ENCODE data around the gene CBL.

Gene CBL

DNA sequence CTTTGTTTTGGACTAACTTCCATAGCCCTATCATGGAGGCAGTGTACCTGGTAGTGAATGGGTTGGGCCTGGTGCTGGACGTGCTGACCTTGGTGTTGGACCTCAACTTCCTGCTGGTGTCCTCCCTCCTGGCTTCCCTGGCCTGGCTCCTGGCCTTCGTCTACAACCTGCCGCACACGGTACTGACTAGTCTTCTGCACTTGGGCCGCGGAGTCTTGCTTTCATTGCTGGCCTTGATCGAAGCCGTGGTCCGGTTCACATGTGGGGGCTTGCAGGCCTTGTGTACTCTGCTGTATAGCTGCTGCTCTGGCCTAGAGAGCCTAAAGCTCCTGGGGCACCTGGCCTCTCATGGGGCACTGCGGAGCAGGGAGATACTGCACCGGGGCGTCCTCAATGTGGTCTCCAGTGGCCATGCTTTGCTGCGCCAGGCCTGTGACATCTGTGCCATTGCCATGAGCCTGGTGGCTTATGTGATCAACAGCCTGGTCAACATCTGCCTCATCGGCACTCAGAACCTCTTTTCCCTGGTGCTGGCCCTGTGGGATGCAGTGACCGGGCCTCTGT lies 129.0 kb downstream of the CBL start:
- no peak for DNase-seq

GRCh38 chr11:119335655-119336543 lies 129.8 kb downstream of the CBL start:
- no peak for DNase-seq

DNA sequence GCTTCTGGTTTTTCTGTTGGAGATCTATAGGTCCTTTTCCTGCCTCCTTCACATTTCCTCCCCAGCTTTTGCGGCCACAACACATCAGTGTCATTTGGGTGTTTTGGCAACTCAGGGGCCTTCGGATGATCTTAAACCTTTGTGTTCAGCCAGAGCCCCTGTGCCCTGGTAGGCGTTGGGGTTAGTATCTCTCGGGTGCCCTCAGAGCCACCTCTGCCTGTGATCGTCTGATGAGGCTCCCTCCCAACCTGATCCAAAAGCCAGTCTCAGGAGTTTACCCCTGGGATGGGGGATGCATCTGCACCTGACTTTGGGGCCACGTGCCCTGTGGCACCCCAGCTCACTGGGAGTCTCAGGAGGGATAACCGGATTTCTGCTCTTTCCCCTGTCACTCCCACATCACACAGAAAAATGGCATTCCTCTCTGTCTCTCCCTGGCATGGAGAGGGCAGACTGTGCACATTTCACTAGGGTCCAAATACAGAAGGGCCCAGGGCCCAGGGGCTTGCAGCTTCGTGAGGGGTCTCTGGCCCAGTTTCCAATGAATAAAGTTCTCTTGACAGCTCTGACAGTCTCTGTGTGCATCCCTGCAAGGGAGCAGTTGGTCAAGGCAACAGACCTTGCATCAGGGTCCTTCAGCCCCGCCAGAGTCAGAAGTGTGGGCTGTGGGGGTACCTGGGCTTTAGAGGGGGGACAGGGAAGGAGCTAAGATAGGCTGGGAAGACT lies 130.8 kb downstream of the CBL start:
- no peak for DNase-seq

- no peak for DNase-seq
These were observed 131.6 kb downstream of the CBL start for GRCh38 chr11:119337581-119338317.

DNA sequence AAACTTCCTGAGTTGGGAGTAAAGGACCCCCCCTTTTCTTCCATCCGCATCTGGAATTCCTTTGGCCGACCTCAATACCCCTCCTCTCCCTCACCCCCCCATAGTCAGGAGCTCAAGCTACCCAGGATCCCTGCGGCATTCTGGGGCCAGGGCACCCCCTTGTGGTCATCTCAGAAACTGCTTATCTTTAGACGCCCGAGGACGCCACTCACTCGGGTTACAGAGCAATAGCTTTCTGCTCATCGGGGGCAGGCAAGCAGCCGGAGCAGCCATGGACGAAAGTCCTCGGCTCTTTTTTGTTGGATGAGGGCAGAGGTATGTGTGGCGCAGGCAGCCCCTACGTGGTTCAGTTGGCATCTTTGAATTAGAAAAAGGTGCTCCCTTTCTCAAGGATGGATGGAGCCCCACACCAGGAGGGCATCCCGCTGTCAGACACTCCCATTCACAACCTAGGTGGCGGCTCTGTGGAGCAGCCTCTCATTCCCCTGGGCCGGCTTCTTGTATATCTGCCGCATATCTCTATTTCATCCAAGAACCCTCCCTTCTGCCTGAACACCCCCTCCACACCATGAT lies 132.3 kb downstream of the CBL start:
- DNase-seq, result peak; percentile 69

GRCh38 chr11:119338965-119339588 lies 132.9 kb downstream of the CBL start:
- DNase-seq, result no peak

GRCh38 chr11:119339589-119340334 lies 133.6 kb downstream of the CBL start:
- no peak for DNase-seq

- DNase-seq, result no peak
These were observed 134.4 kb downstream of the CBL start, which contains the start of gene C1QTNF5 for GRCh38 chr11:119340335-119341221. Gene C1QTNF5, minus strand, starts transcription at chr11:119340883. Its CDS starts 486 bp downstream, at chr11:119340397.

DNA sequence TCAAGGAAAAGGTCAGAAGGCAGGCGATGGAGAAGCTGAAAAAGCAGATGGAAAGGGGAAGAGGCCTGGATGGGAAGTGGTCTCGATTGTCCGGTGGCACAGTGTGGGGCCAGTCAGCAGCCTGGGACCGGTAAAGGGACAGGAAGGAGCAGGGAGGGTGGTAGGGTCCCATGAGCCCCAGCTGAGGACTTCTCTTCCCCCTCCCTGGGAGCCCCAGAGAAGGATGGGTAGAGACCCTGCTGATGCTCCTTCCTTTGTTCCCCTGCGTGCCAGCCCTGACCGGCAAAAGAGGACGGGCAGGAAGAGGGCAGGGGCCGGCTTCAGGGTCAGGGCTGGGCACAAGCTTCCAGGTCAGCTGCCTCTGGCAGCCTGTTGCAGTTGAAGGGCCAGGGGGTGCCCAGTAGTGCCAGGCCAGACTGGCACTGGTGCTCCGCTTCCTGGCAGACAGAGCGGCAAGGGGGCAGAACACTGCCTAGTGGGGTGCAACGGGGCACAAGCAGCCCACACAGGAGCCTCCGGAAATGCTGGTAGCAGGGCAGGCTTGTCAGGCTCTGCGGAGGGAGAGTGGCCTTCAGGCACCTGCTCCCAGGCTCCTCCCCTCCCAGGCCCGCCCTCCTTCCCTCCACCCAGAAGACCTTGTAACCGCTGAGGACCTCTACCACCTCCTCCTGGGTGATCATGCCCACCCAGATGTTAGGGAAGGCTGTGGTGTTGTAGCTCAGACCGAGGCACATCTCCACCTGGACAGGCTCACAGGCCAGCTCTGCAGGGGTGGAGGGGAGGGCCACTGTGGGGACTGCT lies 135.3 kb downstream of the CBL start:
- no peak for DNase-seq

DNA sequence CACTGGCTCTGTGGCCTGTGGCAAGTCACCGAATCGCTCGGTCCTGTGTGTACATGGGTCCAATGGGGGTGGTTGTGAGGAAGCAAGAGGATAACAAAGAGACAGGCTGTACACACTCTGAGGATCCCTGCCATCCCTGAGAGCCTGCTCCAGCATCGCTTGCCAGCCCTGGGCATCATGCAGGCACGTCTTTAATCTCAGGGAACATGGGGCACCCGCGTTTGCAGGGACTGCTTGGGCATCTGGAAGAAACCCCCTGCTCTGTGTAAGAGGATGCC lies 135.8 kb downstream of the CBL start:
- no peak for DNase-seq

DNA sequence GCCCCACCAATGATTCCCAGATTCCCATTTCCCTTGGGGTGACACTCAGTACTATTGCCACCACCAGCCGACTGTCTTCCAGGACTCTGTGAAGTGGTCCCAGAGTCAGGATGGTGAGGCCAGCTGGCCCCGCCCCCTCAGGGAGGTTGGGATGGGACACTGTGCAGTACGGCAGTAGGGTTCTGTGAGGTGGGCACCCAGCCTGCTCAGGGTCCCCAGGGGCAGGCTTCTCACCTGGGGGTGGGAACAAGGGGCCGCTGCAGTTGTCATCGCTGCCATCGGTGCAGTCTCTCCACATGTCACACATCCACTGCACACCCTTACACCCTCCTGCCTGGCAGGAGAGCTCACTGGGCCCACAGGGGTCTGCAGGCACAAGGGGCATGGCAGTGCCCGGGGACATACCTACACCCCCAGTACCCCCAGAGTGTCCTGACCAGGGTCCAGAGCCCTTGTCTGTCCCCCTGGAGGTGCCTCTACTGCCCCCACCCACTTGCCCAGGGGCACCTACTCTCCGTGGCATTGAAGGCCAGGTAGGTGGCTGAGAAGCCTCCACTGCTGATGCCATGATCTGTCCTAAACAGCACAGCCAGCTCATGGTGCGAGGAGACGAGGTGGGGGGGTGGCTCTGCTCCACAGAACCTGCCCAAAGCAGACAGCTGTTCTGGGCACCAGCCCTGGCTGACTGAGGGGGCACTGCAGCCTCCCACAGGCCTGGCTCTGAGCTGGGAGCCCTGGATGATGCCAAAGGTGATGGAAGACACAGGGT lies 136.4 kb downstream of the CBL start:
- no peak for DNase-seq

GRCh38 chr11:119343726-119344125 lies 137.6 kb downstream of the CBL start:
- DNase-seq, result no peak

DNA sequence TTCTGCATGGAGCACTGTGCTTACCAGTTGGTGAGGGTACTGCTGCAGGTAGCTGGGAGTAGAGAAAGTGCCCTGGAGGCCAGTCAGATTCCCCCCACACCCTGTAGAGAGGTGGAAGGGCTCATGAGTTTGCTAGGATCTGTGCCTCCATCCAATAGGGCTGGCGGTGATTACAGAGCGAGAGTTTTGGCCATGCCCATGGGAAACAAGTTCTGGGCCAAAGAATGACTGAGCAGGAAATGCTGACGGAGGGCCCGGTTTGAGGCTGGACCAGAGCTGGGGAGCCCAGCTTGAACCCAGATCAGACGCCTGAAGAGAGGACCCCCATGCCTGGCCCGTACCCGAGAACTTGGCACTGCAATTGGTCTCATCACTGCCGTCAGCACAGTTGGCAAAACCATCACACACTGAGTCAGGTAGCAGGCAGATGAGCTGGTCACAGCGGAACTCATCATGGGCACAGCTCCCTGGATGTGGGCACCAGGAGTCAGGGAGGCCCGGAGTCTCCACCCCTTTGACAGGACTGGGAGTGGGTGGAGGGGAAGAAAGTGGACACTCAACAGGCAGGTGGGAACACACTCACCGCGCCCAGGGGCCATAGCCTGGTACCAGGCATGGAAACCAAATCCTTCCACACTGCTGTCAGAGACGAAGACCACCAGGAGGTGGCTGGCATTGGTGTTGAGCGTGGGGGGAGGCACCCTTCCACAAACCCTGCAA lies 138.3 kb downstream of the CBL start:
- DNase-seq, result no peak

DNA sequence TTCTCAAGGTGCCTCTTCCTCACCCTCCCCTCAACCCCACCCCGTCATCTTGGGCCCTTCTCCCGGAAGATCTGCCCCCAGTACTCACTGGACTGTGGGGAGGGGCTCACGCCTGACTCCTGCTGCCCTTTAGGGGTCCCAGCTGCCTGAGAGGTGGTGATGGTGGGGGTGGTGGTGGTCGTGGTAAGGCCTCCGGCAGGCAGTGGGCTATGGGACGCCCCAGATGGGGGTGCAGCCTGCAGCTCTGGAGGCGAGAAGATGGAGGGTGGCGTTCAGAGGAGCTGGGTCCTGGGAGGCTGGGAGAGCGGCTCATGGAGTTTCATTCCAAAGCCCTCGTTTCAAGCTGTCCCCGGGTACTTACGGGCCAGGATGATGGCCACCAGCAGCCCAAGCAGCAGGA lies 139.5 kb downstream of the CBL start:
- DNase-seq, result no peak

DNA sequence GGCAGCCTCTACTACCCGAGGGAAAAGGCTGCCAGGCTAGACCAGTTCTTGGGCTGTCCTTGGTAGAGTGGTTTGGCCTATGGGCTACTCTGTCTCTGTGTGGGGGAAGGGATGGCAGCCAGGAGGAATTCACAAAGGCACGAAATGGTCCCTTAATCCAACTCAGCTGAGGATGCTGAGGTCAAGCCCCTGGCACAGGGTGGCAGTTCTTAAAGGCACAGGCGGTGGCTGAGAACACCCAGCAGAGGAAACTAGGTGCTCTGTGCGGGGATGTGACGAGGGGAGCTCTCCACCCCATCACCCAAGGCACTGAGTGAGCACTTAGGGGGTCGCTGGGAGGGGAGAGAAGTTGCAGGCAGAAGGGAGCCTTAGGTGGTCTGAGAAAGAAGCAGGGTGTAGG lies 140.5 kb downstream of the CBL start, which contains the start of gene MFRP:
MFRP (minus strand) TSS at position 101 of the 400 bp plus-strand sequence. CDS start 192 bp downstream, outside the sequence.
- no peak for DNase-seq

DNA sequence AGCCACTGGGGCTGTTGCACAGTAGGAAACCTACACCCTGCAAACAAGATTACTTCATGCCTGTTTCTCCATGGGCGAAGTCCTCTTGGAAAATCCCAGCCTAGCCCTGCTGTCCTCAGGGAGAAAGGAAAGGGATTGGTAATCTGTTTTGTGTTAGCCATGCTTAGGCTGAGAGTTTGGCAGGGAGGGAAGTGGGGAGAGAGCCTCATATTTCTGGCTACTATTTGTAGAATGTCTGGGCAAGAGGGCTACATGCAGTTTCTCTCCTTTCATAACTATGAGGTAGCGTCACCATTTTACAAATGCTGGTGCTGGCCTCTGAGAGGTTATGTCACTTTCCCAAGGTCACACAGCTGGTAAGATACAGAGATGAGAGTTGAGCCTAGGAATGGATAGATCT lies 141.1 kb downstream of the CBL start:
- DNase-seq, result no peak

DNA sequence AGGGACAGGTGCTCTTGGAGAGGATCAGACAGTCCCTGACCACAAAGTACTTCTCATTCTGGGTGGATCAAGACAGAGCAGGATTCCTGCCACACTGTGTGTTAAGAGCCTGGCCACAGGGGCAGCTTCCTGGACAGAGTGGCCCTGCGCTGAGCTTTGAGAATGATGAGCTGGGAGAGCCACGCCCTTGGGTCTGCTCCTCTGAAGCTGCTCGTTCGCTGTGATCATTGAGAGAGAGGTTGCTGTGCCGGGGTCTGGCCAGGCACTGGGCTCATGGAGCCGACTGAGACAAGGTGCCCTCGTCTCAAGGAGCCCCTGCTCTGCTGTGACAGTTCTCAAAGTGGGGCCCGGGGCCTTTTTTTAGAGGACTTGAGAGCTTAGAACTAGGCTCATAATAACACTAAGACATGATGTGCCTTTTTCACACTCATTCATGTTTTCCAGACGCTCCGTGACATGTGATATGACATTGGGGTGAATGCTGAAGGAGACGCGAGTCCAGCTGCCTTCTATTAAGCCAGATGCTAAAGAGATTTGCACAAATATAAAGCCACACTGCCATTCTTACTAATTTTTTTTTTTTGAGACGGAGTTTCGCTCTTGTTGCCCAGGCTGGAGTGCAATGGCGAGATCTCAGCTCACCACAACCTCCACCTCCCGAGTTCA lies 141.9 kb downstream of the CBL start:
- DNase-seq, result no peak

DNA sequence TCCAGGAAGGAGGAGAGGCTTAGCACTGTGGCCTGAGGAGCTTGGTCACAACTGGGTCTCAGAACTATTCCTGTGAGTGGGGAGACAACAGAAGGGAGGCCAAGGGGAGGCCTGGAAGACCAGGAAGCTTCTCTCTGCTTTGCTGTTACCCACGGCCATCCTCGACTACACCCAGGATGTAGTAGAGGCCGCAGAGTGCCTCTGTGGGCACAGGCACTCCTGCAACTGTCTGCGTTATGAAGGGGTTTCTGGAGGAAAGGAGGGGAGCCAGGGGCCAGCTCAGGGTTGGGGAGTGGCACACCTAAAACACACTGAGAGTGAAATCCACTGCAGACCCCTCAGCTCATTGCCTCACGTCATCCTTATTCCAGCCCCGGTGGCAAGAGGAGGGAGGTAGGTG lies 144.2 kb downstream of the CBL start:
- no peak for DNase-seq

Data from KG1 (cell line).